IPS-20b (cell line): ENCODE data around the gene MTF1.
A peak's percentile ranks its signal among the peaks of the same experiment; 100 is the strongest.

ENCODE experiments used
- H3K27ac ChIP-seq: one replicate; pipeline ENCODE4 v1.5.1; 2013; ENCODE audit warnings: low read length
- H3K27me3 ChIP-seq: 2 replicates; pipeline ENCODE4 v1.6.1; 2013; ENCODE audit warnings: mild to moderate bottlenecking, low read length, inconsistent platforms; ENCODE audit not compliant: insufficient read depth
- H3K36me3 ChIP-seq: 2 replicates; pipeline ENCODE4 v1.6.1; 2013; ENCODE audit warnings: low read depth, mild to moderate bottlenecking, inconsistent platforms, low read length, moderate library complexity; ENCODE audit not compliant: insufficient read depth
- H3K4me1 ChIP-seq: 2 replicates; pipeline ENCODE4 v1.6.1; 2013; ENCODE audit warnings: mild to moderate bottlenecking, control low read depth, inconsistent platforms, low read length, moderate library complexity; ENCODE audit not compliant: insufficient read depth
- H3K4me3 ChIP-seq: 2 replicates; pipeline ENCODE4 v1.5.1; 2013; ENCODE audit warnings: mild to moderate bottlenecking, low read length, inconsistent platforms
- H3K9ac ChIP-seq: 2 replicates; pipeline ENCODE4 v1.6.1; 2013; ENCODE audit warnings: low read depth, mild to moderate bottlenecking, inconsistent platforms, low read length, moderate library complexity
- H3K9me3 ChIP-seq: 2 replicates; pipeline ENCODE4 v1.6.1; 2013; ENCODE audit warnings: mild to moderate bottlenecking, low read depth, low read length, inconsistent platforms; ENCODE audit not compliant: insufficient read depth

Gene MTF1

DNA sequence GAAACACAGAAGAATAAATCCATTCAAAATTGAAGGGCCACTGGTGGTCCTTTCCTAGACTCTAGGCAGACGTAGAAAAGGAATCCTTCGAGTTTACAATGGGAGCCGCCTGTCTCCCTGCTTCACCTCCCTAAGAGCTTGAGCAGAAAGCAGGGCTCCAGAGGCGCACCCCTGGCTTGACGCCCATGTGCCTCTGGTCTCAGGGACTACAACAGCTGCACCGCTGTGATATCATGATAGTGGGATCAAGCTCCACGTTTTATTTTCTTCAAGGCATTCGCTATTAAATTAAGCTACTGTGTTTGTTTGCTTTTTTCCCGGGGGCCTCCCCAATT, 52.2 kb downstream of the MTF1 start:
- H3K4me1 ChIP-seq = peaks cover 8% of the 10 kb centered on the region; the same call in 1 of the 2 replicates
- H3K36me3 ChIP-seq = peaks cover 62% of the 10 kb centered on the region
- no peaks in the 10 kb centered on the region for H3K27me3 ChIP-seq
- no peaks in the 10 kb centered on the region for H3K9me3 ChIP-seq
- peak overlapping the region; percentile 94; the same call in 1 of the 2 replicates for H3K9ac ChIP-seq
- H3K4me3 ChIP-seq = peak overlapping the region; percentile 100
- peak overlapping the region; percentile 17 for H3K27ac ChIP-seq

DNA sequence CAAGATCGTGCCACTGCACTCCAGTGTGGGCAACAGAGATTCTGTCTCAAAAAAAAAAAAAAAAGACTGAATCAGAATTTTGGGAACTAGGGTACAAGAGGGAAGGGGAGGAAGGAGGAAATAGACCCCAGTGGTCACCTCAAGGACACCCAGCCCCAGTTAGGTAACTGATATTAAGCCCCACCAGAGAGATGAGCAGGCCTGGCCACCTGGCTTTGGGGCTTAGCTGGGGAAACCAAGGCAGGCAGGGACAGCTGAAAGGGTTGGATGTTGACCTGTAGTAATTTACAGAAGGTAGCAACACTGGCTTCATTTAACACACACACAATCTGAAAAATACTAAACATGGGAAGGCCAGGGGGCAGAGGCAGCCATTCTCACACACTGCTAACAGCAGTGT, 57.0 kb downstream of the MTF1 start:
- H3K9me3 ChIP-seq = no peaks in the 10 kb centered on the region
- peaks cover 69% of the 10 kb centered on the region for H3K36me3 ChIP-seq
- H3K27me3 ChIP-seq = no peaks in the 10 kb centered on the region
- no peak overlapping the region for H3K4me3 ChIP-seq
- no peak overlapping the region for H3K9ac ChIP-seq
- H3K27ac ChIP-seq = no peak overlapping the region
- H3K4me1 ChIP-seq = 0 out of 2 replicates have a peak, but pooled peaks cover 3% of the 10 kb centered on the region

DNA sequence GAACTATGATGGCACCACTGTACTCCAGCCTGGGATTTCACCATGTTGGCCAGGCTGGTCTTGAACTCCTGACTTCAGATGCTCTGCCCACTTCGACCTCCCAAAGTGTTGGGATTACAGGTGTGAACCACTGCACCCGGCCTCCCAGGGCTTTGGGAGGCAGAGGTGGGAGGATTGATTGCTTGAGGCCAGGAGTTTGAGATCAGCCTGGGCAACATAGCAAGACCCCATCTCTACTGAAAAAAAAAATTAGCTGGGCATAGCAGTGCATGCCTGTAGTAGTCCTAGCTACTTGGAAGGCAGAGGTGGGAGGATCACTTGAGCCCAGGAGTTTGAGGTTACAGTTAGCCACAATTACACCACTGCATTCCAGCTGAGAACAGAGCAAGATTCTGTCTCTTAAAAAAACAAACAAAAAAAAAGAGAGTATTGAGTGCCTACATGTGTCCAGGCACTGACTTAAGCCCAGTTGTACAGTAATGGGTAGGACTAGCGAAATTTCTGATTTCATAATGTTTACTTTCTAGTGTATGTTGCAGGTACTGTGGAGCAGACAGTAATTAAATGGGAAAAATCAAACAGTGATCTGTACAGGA, 61.5 kb downstream of the MTF1 start:
- H3K9ac ChIP-seq = no peak overlapping the region
- peaks cover 27% of the 10 kb centered on the region for H3K36me3 ChIP-seq
- peaks cover 5% of the 10 kb centered on the region; the same call in 1 of the 2 replicates for H3K4me1 ChIP-seq
- H3K9me3 ChIP-seq = no peaks in the 10 kb centered on the region
- no peak overlapping the region for H3K4me3 ChIP-seq
- no peak overlapping the region for H3K27ac ChIP-seq
- peaks cover 34% of the 10 kb centered on the region for H3K27me3 ChIP-seq

DNA sequence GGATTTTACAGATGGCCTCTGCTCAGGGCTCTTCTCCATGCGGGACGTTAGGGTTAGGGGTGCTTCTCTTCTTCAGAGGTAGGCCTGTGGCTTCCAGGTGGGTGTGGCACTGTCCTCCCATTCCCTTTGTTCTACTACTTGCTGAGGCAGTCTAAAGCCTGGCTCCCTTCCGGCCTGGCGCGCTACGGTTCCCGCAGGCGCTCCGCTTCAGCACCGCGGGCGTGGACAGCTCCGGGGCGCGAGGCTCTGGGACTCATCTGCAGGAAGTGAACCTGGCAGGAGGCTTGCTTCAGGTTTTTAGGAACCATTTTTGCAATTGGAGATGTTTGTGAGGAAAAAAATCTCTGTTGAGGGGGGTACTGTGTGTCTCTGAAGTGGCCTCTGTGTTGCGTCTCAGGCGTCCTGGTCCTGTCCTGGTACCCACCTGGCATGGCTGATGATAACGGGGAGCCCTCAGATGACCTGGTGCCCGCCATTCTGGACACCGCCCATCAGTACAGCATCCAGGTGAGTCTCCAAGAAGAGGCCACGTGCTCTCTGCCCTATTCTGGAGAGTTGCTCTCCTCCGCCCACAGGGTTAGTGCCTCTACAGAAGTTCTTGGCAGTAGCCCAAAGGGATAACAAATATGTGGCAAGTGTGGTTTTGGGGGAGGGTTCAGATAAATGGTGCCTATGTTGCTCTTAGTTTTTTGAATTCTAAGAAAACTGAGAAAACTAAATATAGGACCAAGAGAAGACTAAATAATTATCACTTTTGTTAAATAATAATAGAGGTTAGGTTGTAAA, 63.9 kb downstream of the MTF1 start:
- peaks cover 5% of the 10 kb centered on the region; the same call in 1 of the 2 replicates for H3K4me1 ChIP-seq
- H3K27me3 ChIP-seq = peaks cover 57% of the 10 kb centered on the region
- peaks cover 11% of the 10 kb centered on the region; the same call in 1 of the 2 replicates for H3K36me3 ChIP-seq
- H3K9ac ChIP-seq = no peak overlapping the region
- no peak overlapping the region for H3K27ac ChIP-seq
- peak overlapping the region; percentile 58 for H3K4me3 ChIP-seq
- no peaks in the 10 kb centered on the region for H3K9me3 ChIP-seq

- H3K27me3 ChIP-seq = peaks cover 66% of the 10 kb centered on the region
- H3K36me3 ChIP-seq = peaks cover 2% of the 10 kb centered on the region; the same call in 1 of the 2 replicates
- H3K4me1 ChIP-seq = peaks cover 5% of the 10 kb centered on the region; the same call in 1 of the 2 replicates
- peak overlapping the region; percentile 58 for H3K4me3 ChIP-seq
- no peak overlapping the region for H3K9ac ChIP-seq
- H3K9me3 ChIP-seq = no peaks in the 10 kb centered on the region
- H3K27ac ChIP-seq = no peak overlapping the region
Measured at GRCh38 chr1:37794372-37795339, 64.7 kb downstream of the MTF1 start.

DNA sequence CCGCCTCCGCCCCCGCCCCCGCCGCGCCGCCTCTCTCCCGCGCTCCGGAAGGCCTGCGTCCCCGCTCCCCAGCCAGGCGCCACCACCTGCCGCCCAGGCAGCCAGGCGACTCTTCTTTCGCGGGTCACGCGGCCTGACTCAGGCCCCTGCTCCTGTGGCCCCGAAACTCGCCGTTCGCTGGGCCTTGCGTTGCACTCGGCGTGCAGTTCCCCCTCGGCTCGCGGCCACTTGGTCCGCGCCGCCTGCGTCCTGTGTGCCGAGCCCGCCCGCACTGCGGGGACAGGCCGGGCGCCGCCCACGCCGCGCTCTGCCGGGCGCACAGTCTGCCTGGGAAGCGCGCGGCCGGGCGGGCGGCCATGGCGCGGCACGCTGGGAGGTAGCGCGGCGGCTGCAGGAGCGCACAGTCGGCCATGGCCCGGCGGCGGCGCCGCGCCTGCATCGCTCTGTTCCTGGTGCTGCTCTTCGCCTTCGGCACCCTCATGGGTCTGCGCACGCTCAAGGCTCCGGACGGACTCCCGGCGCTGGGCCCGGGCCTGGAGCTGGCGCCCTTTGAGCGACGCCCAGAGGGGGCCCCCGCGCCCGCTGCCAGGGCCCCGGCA, 65.5 kb downstream of the MTF1 start, which contains the start of gene MANEAL:
Gene MANEAL (plus strand): TSS at position 75 of the 599 bp plus-strand sequence. CDS start 336 bp downstream, at position 411.
- Histone ChIP-seq H3K9ac (no peak within 1 kb of the TSS), H3K4me3 (peak within 1 kb of the TSS; percentile 66), H3K9me3 (no peaks in the 10 kb centered on the region), H3K36me3 (no peaks in the 10 kb centered on the region), H3K4me1 (peaks cover 5% of the 10 kb centered on the region; the same call in 1 of the 2 replicates), H3K27me3 (peaks cover 71% of the 10 kb centered on the region), H3K27ac (no peak within 1 kb of the TSS)

GRCh38 chr1:37792943-37793686, 66.3 kb downstream of the MTF1 start:
- Histone ChIP-seq H3K36me3 (no peaks in the 10 kb centered on the region), H3K27me3 (peaks cover 79% of the 10 kb centered on the region), H3K27ac (no peak overlapping the region), H3K9me3 (no peaks in the 10 kb centered on the region), H3K4me3 (peak overlapping the region; percentile 43; the same call in 1 of the 2 replicates), H3K9ac (no peak overlapping the region), H3K4me1 (peaks cover 5% of the 10 kb centered on the region; the same call in 1 of the 2 replicates)

DNA sequence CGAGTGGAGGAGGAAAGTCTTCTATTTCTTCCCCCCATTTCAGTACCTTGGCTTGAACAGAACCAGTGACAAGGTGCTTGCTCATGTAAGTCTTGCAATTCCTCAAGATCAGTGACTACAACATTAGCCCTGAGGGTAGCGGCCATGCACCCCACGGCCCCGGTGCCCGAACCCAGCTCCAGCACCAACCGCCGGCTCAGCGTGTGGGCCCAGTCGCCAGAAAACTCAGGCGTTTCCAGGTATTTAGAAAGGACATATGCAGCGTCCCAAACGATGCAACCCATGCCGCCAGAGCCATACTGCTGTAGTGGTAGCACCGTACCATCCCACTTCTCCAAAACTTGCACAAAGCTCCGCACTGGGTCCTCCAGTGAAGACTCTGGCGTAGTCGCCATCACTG, 76.9 kb downstream of the MTF1 start:
- H3K9ac ChIP-seq = no peak overlapping the region
- H3K9me3 ChIP-seq = no peaks in the 10 kb centered on the region
- no peaks in the 10 kb centered on the region for H3K36me3 ChIP-seq
- peaks cover 51% of the 10 kb centered on the region for H3K27me3 ChIP-seq
- H3K4me3 ChIP-seq = no peak overlapping the region
- H3K4me1 ChIP-seq = no peaks in the 10 kb centered on the region
- H3K27ac ChIP-seq = no peak overlapping the region

- Histone ChIP-seq H3K27me3 (peaks cover 47% of the 10 kb centered on the region; the same call in 1 of the 2 replicates), H3K4me1 (no peaks in the 10 kb centered on the region), H3K9me3 (no peaks in the 10 kb centered on the region), H3K4me3 (no peak overlapping the region), H3K36me3 (no peaks in the 10 kb centered on the region), H3K27ac (no peak overlapping the region), H3K9ac (no peak overlapping the region)
Measured at GRCh38 chr1:37778654-37779053, 80.7 kb downstream of the MTF1 start.

GRCh38 chr1:37776946-37777516, 82.4 kb downstream of the MTF1 start:
- Histone ChIP-seq H3K27ac (no peak overlapping the region), H3K27me3 (peaks cover 42% of the 10 kb centered on the region; the same call in 1 of the 2 replicates), H3K36me3 (no peaks in the 10 kb centered on the region), H3K4me3 (no peak overlapping the region), H3K9ac (no peak overlapping the region), H3K4me1 (no peaks in the 10 kb centered on the region), H3K9me3 (no peaks in the 10 kb centered on the region)
